Measurements from ENCODE around the gene UBAP1L. TPM values are rescaled to one million over a fixed set of nuclear protein-coding genes. Genes with fewer than 3 reads are reported as not detected.
"Not testable (repeated sequence)": the region's sequence is repeated elsewhere in the genome, so short reads cannot be mapped to it uniquely, and the experiment has no call there.

UBAP1L gene
- total RNA-seq, 2 donors from 2014 or later, result 3.7 to 11.0 TPM

GRCh38 chr15:65077291-65077980 lies 37.6 kb downstream of the UBAP1L start:
- TF ChIP-seq CTCF (IDR thresholded peaks at IDR 0.05), result no peak
- Histone ChIP-seq H3K9me3 (no peaks in the 10 kb centered on the region), H3K27me3 (replicated peaks; ENCODE audit: insufficient read depth) (no peaks in the 10 kb centered on the region), H3K4me1 (ENCODE audit: control insufficient read depth in 1 of 2, low read depth in 2 of 2) (peaks cover 31 to 81% of the 10 kb centered on the region in 2 donors), H3K36me3 (no peaks in the 10 kb centered on the region), H3K4me3 (peak overlapping the region; percentile 21), H3K27ac (peak overlapping the region; percentile 80 to 91)
- no peak for ATAC-seq (ENCODE audit: insufficient number of reproducible peaks, low FRiP score, low read depth)
- DNase-seq (ENCODE audit: low spot score), result no peak

GRCh38 chr15:65076486-65077290 lies 38.3 kb downstream of the UBAP1L start, which contains the start of gene KBTBD13:
KBTBD13 (plus strand) TSS chr15:65076746; CDS start chr15:65076816, 70 bp downstream.
- no peak for ATAC-seq (ENCODE audit: insufficient number of reproducible peaks, low FRiP score, low read depth)
- Histone ChIP-seq H3K4me1 (ENCODE audit: control insufficient read depth in 1 of 2, low read depth in 2 of 2) (peaks cover 32 to 81% of the 10 kb centered on the region in 2 donors), H3K36me3 (no peaks in the 10 kb centered on the region), H3K4me3 (peak within 1 kb of the TSS; percentile 29), H3K27me3 (replicated peaks; ENCODE audit: insufficient read depth) (no peaks in the 10 kb centered on the region), H3K27ac (peak within 1 kb of the TSS; percentile 80 to 91), H3K9me3 (no peaks in the 10 kb centered on the region)
- no peak for DNase-seq (ENCODE audit: low spot score)
- TF ChIP-seq CTCF (IDR thresholded peaks at IDR 0.05), result no peak

- H3K4me3 ChIP-seq, result peak overlapping the region; percentile 27
- peak overlapping the region; percentile 80 to 91 for H3K27ac ChIP-seq
- H3K27me3 ChIP-seq (replicated peaks; ENCODE audit: insufficient read depth); ATAC-seq (ENCODE audit: insufficient number of reproducible peaks, low FRiP score, low read depth); H3K36me3 ChIP-seq; H3K9me3 ChIP-seq; DNase-seq (ENCODE audit: low spot score): not testable (repeated sequence)
- peaks cover 34 to 81% of the 10 kb centered on the region in 2 donors for H3K4me1 ChIP-seq (ENCODE audit: control insufficient read depth in 1 of 2, low read depth in 2 of 2)
Measured at GRCh38 chr15:65075607-65076395, 39.2 kb downstream of the UBAP1L start.

- ATAC-seq (ENCODE audit: insufficient number of reproducible peaks, low FRiP score, low read depth); DNase-seq (ENCODE audit: low spot score); H3K4me3 ChIP-seq; H3K36me3 ChIP-seq; H3K9me3 ChIP-seq; H3K27me3 ChIP-seq (replicated peaks; ENCODE audit: insufficient read depth): not testable (repeated sequence)
- peak overlapping the region in 1 of 2 donors; percentile 80 for H3K27ac ChIP-seq
- H3K4me1 ChIP-seq (ENCODE audit: control insufficient read depth in 1 of 2, low read depth in 2 of 2), result peaks cover 43 to 81% of the 10 kb centered on the region in 2 donors
Measured at GRCh38 chr15:65074946-65075345, 40.1 kb downstream of the UBAP1L start.

- Histone ChIP-seq H3K27me3 (replicated peaks; ENCODE audit: insufficient read depth) (no peaks in the 10 kb centered on the region), H3K4me1 (ENCODE audit: control insufficient read depth in 1 of 2, low read depth in 2 of 2) (peaks cover 57 to 77% of the 10 kb centered on the region in 2 donors), H3K4me3 (no peak overlapping the region), H3K36me3 (no peaks in the 10 kb centered on the region), H3K27ac (peak overlapping the region; percentile 97 to 99), H3K9me3 (no peaks in the 10 kb centered on the region)
- TF ChIP-seq CTCF (IDR thresholded peaks at IDR 0.05), result no peak
- ATAC-seq (ENCODE audit: insufficient number of reproducible peaks, low FRiP score, low read depth), result no peak
- DNase-seq (ENCODE audit: low spot score), result no peak
Measured at GRCh38 chr15:65072617-65073016, 42.4 kb downstream of the UBAP1L start.
